Measurements from ENCODE around the gene HBS1L.

HBS1L gene

DNA sequence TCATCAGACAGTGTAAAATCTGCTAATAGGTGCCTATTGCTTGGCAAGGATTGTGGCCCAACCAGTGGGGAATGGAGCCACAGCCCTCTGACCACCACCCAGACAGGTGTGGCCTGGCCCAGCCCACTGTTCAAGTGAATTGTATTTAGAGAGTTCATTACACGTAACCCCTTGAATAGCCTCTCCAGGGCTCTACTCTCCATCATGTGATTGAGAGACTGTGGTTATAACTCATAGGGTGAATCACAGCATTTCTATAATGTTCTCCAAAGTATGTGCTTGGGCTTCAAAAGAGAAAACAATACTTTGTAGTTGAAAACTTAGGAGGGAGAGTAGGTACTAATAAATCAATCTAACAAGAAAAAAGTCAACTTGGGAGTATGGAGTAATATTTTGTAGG, 143.1 kb downstream of the HBS1L start:
- no peaks in the 10 kb centered on the region for H3K79me2 ChIP-seq (ENCODE audit: insufficient read depth, low read depth)
- H3K4me2 ChIP-seq: no peak overlapping the region
- H3K4me3 ChIP-seq (IDR thresholded peaks at IDR 0.05; ENCODE audit: insufficient read depth, low read depth, low read length): no peak overlapping the region
- no peak overlapping the region for H3K9ac ChIP-seq
- H3K4me1 ChIP-seq (ENCODE audit: low read depth, poor library complexity, severe bottlenecking): no peaks in the 10 kb centered on the region
- TF ChIP-seq, protein P1, sequence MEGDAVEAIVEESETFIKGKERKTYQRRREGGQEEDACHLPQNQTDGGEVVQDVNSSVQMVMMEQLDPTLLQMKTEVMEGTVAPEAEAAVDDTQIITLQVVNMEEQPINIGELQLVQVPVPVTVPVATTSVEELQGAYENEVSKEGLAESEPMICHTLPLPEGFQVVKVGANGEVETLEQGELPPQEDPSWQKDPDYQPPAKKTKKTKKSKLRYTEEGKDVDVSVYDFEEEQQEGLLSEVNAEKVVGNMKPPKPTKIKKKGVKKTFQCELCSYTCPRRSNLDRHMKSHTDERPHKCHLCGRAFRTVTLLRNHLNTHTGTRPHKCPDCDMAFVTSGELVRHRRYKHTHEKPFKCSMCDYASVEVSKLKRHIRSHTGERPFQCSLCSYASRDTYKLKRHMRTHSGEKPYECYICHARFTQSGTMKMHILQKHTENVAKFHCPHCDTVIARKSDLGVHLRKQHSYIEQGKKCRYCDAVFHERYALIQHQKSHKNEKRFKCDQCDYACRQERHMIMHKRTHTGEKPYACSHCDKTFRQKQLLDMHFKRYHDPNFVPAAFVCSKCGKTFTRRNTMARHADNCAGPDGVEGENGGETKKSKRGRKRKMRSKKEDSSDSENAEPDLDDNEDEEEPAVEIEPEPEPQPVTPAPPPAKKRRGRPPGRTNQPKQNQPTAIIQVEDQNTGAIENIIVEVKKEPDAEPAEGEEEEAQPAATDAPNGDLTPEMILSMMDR (conservative IDR thresholded peaks at IDR 0.05; ENCODE audit: low read depth, low read length): no peak
- no peak overlapping the region for H2AFZ ChIP-seq (ENCODE audit: low read depth)
- H3K36me3 ChIP-seq (ENCODE audit: insufficient read depth): no peaks in the 10 kb centered on the region
- no peak overlapping the region for H3K27ac ChIP-seq
- H4K20me1 ChIP-seq (ENCODE audit: insufficient read depth): no peaks in the 10 kb centered on the region
- no peaks in the 10 kb centered on the region for H3K27me3 ChIP-seq (ENCODE audit: insufficient read depth, low read depth)

DNA sequence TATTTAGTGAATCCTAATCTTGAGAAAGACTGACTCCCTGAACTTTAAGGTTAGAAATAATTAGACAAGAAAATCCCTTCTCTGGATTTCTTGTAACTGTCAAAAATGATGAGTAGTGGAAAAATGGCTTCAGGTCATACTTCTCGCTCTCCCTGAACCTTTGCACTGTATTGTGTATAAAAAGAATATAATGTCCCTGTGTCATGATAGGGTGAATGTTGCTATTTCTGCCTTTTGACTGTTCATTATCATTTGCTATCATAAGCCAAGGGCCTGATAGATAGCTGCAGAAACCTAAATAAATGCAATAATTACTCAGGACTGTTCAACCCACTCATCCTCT, 144.1 kb downstream of the HBS1L start:
- TF ChIP-seq, protein P1 (conservative IDR thresholded peaks at IDR 0.05; ENCODE audit: low read depth, low read length): no peak
- Histone ChIP-seq H3K4me3 (IDR thresholded peaks at IDR 0.05; ENCODE audit: insufficient read depth, low read depth, low read length) (no peak overlapping the region), H3K36me3 (ENCODE audit: insufficient read depth) (no peaks in the 10 kb centered on the region), H4K20me1 (ENCODE audit: insufficient read depth) (no peaks in the 10 kb centered on the region), H3K4me2 (no peak overlapping the region), H3K79me2 (ENCODE audit: insufficient read depth, low read depth) (no peaks in the 10 kb centered on the region), H3K27ac (no peak overlapping the region), H3K9ac (no peak overlapping the region), H3K4me1 (ENCODE audit: low read depth, poor library complexity, severe bottlenecking) (no peaks in the 10 kb centered on the region), H2AFZ (ENCODE audit: low read depth) (no peak overlapping the region), H3K27me3 (ENCODE audit: insufficient read depth, low read depth) (no peaks in the 10 kb centered on the region)
